ENCODE measurements around the gene ZSCAN12.
"Not testable (repeated sequence)": the region's sequence is repeated elsewhere in the genome, so short reads cannot be mapped to it uniquely, and the experiment has no call there.

The ZSCAN12 gene

GRCh38 chr6:28413681-28414080 is 14.1 kb upstream of the ZSCAN12 start:
- H3K9me3 ChIP-seq: no peaks in the 10 kb centered on the region
- no peaks in the 10 kb centered on the region for H3K27me3 ChIP-seq (ENCODE audit: low read depth)
- H3K4me1 ChIP-seq: no peaks in the 10 kb centered on the region
- no peak for DNase-seq (ENCODE audit: low spot score in 2 of 2)
- no peak overlapping the region for H3K4me3 ChIP-seq
- H3K36me3 ChIP-seq (replicated peaks): no peaks in the 10 kb centered on the region
- in situ Hi-C loops (cut with MboI; ENCODE audit: low sequenced_read_pairs): no loop called here

GRCh38 chr6:28410767-28411166 is 11.2 kb upstream of the ZSCAN12 start:
- Histone ChIP-seq H3K4me1 (no peaks in the 10 kb centered on the region), H3K4me3 (no peak overlapping the region), H3K36me3 (replicated peaks) (no peaks in the 10 kb centered on the region), H3K27me3 (ENCODE audit: low read depth) (no peaks in the 10 kb centered on the region), H3K9me3 (no peaks in the 10 kb centered on the region)
- DNase-seq (ENCODE audit: low spot score in 2 of 2): no peak
- in situ Hi-C loops (cut with MboI; ENCODE audit: low sequenced_read_pairs): no loop called here

GRCh38 chr6:28408076-28408802 is 8.7 kb upstream of the ZSCAN12 start:
- Histone ChIP-seq H3K9me3 (no peaks in the 10 kb centered on the region), H3K4me1 (no peaks in the 10 kb centered on the region), H3K36me3 (replicated peaks) (no peaks in the 10 kb centered on the region), H3K4me3 (no peak overlapping the region), H3K27me3 (ENCODE audit: low read depth) (no peaks in the 10 kb centered on the region)
- no peak for DNase-seq (ENCODE audit: low spot score in 2 of 2)
- in situ Hi-C loops (cut with MboI; ENCODE audit: low sequenced_read_pairs): no loop called here

- no peak for DNase-seq (ENCODE audit: low spot score in 2 of 2)
- no peaks in the 10 kb centered on the region for H3K9me3 ChIP-seq
- no peak overlapping the region for H3K4me3 ChIP-seq
- no peaks in the 10 kb centered on the region for H3K27me3 ChIP-seq (ENCODE audit: low read depth)
- no peaks in the 10 kb centered on the region for H3K4me1 ChIP-seq
- H3K36me3 ChIP-seq (replicated peaks): no peaks in the 10 kb centered on the region
- in situ Hi-C loops (cut with MboI; ENCODE audit: low sequenced_read_pairs): no loop called here
Measured at GRCh38 chr6:28407401-28407800, 7.9 kb upstream of the ZSCAN12 start.

GRCh38 chr6:28403923-28404322 is 4.4 kb upstream of the ZSCAN12 start:
- H3K4me1 ChIP-seq; H3K27me3 ChIP-seq (ENCODE audit: low read depth); in situ Hi-C loops (cut with MboI; ENCODE audit: low sequenced_read_pairs); H3K36me3 ChIP-seq (replicated peaks); H3K9me3 ChIP-seq; DNase-seq (ENCODE audit: low spot score in 2 of 2); H3K4me3 ChIP-seq: not testable (repeated sequence)

- Histone ChIP-seq H3K27me3 (ENCODE audit: low read depth) (no peaks in the 10 kb centered on the region), H3K4me1 (no peaks in the 10 kb centered on the region), H3K4me3 (no peak overlapping the region), H3K9me3 (no peaks in the 10 kb centered on the region), H3K36me3 (replicated peaks) (no peaks in the 10 kb centered on the region)
- no peak for DNase-seq (ENCODE audit: low spot score in 2 of 2)
- in situ Hi-C loops (cut with MboI; ENCODE audit: low sequenced_read_pairs): no loop called here
Measured at GRCh38 chr6:28402197-28402596, 2.6 kb upstream of the ZSCAN12 start.

GRCh38 chr6:28401172-28401571 is 1.6 kb upstream of the ZSCAN12 start:
- Histone ChIP-seq H3K4me3 (no peak overlapping the region), H3K9me3 (no peaks in the 10 kb centered on the region), H3K4me1 (no peaks in the 10 kb centered on the region), H3K27me3 (ENCODE audit: low read depth) (no peaks in the 10 kb centered on the region), H3K36me3 (replicated peaks) (no peaks in the 10 kb centered on the region)
- in situ Hi-C loops (cut with MboI; ENCODE audit: low sequenced_read_pairs): no loop called here
- DNase-seq (ENCODE audit: low spot score in 2 of 2): no peak

- no peaks in the 10 kb centered on the region for H3K4me1 ChIP-seq
- H3K27me3 ChIP-seq (ENCODE audit: low read depth): no peaks in the 10 kb centered on the region
- in situ Hi-C loops (cut with MboI; ENCODE audit: low sequenced_read_pairs): no loop called here
- no peaks in the 10 kb centered on the region for H3K36me3 ChIP-seq (replicated peaks)
- DNase-seq (ENCODE audit: low spot score in 2 of 2): no peak
- no peak overlapping the region for H3K4me3 ChIP-seq
- H3K9me3 ChIP-seq: no peaks in the 10 kb centered on the region
Measured at GRCh38 chr6:28400122-28400451, 540 bp upstream of the ZSCAN12 start.

GRCh38 chr6:28395918-28396317 is 3.6 kb downstream of the ZSCAN12 start:
- in situ Hi-C loops (cut with MboI; ENCODE audit: low sequenced_read_pairs): no loop called here
- Histone ChIP-seq H3K4me3 (no peak overlapping the region), H3K27me3 (ENCODE audit: low read depth) (no peaks in the 10 kb centered on the region), H3K36me3 (replicated peaks) (no peaks in the 10 kb centered on the region), H3K9me3 (no peaks in the 10 kb centered on the region), H3K4me1 (no peaks in the 10 kb centered on the region)
- DNase-seq (ENCODE audit: low spot score in 2 of 2): no peak

GRCh38 chr6:28393912-28394662 is 5.5 kb downstream of the ZSCAN12 start:
- in situ Hi-C loops (cut with MboI; ENCODE audit: low sequenced_read_pairs): no loop called here
- DNase-seq (ENCODE audit: low spot score in 2 of 2): no peak
- Histone ChIP-seq H3K27me3 (ENCODE audit: low read depth) (no peaks in the 10 kb centered on the region), H3K36me3 (replicated peaks) (no peaks in the 10 kb centered on the region), H3K4me3 (no peak overlapping the region), H3K9me3 (no peaks in the 10 kb centered on the region), H3K4me1 (no peaks in the 10 kb centered on the region)

GRCh38 chr6:28390688-28391087 is 8.9 kb downstream of the ZSCAN12 start:
- H3K36me3 ChIP-seq (replicated peaks): no peaks in the 10 kb centered on the region
- H3K27me3 ChIP-seq (ENCODE audit: low read depth): no peaks in the 10 kb centered on the region
- H3K9me3 ChIP-seq: no peaks in the 10 kb centered on the region
- no peaks in the 10 kb centered on the region for H3K4me1 ChIP-seq
- no peak for DNase-seq (ENCODE audit: low spot score in 2 of 2)
- in situ Hi-C loops (cut with MboI; ENCODE audit: low sequenced_read_pairs): no loop called here
- no peak overlapping the region for H3K4me3 ChIP-seq

- in situ Hi-C loops (cut with MboI; ENCODE audit: low sequenced_read_pairs): no loop called here
- Histone ChIP-seq H3K27me3 (ENCODE audit: low read depth) (peaks cover 2% of the 10 kb centered on the region; the same call in 1 of the 2 replicates), H3K4me3 (no peak overlapping the region), H3K9me3 (no peaks in the 10 kb centered on the region), H3K4me1 (no peaks in the 10 kb centered on the region), H3K36me3 (replicated peaks) (no peaks in the 10 kb centered on the region)
- DNase-seq (ENCODE audit: low spot score in 2 of 2): no peak
Measured at GRCh38 chr6:28384143-28384533, 15.4 kb downstream of the ZSCAN12 start.

GRCh38 chr6:28383235-28384142 is 16.1 kb downstream of the ZSCAN12 start:
- no peak overlapping the region for H3K4me3 ChIP-seq
- H3K36me3 ChIP-seq (replicated peaks): no peaks in the 10 kb centered on the region
- no peak for DNase-seq (ENCODE audit: low spot score in 2 of 2)
- no peaks in the 10 kb centered on the region for H3K4me1 ChIP-seq
- in situ Hi-C loops (cut with MboI; ENCODE audit: low sequenced_read_pairs): no loop called here
- H3K9me3 ChIP-seq: no peaks in the 10 kb centered on the region
- H3K27me3 ChIP-seq (ENCODE audit: low read depth): peaks cover 2% of the 10 kb centered on the region; the same call in 1 of the 2 replicates

GRCh38 chr6:28380381-28380780 is 19.2 kb downstream of the ZSCAN12 start:
- Histone ChIP-seq H3K4me3 (no peak overlapping the region), H3K9me3 (no peaks in the 10 kb centered on the region), H3K36me3 (replicated peaks) (no peaks in the 10 kb centered on the region), H3K4me1 (no peaks in the 10 kb centered on the region), H3K27me3 (ENCODE audit: low read depth) (peaks cover 2% of the 10 kb centered on the region; the same call in 1 of the 2 replicates)
- in situ Hi-C loops (cut with MboI; ENCODE audit: low sequenced_read_pairs): no loop called here
- no peak for DNase-seq (ENCODE audit: low spot score in 2 of 2)
